ENCODE data around the gene CRY2.
"Not testable (repeated sequence)": the region's sequence is repeated elsewhere in the genome, so short reads cannot be mapped to it uniquely, and the experiment has no call there.

The CRY2 gene

DNA sequence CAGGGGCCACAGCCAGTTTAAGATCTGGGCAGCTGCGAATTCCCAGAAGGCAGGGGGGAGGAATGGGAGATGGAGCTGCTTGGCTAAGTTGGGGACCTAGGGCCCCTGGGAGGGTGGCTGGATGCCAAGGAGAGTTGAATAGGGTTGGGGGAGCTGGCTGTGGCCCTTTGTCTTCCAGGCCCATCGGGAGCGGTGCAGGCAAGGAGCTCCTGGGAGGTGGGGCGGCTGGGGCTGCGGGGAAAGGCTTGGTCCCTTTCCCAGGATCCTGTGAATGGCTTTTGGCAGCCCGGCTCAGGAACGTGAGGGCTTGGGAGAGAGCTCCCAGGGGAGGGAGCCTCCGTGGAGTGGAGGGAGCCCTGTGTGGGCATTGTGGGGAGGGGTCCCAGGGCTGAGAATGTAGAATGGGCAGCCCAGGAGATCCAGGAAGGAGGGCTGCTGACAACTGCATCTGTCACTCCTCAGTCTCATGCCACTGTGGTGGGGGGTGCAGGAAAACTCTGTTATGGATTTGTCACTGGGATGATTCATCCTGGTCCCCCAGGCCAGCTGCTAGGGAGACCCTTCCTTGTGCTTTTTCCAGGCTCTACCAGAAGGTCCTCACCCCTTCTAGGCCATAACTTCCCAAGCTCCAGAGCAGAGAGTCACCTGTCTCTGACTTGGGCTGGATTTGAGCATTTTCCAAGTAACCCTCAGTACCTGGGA lies 53.8 kb downstream of the CRY2 start:
- DNase-seq (ENCODE audit: insufficient read length, low spot score) (no peak), FAIRE-seq (no peak)
- TF ChIP-seq POLR2A (IDR thresholded peaks at IDR 0.05; ENCODE audit: low read depth, low read length) = no peak

DNA sequence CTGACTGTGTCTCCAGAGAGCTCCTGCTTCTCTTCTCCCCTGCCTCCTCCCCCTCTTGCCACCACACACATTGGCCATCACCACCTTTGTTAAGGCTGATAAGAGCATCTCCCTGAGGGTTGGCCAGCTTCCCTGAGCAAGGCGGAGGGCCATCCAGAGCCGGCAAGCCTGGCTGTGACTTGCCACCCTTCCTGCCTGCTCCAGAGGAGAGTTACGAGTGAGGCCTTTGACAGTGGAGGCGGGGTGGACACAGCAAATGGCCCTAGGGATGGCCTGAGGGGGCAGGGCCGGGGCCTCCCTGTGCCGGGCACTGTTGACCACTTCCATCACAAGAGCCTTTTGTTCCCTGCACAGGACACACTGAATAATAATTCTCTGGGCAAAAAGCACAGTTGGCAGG lies 54.4 kb downstream of the CRY2 start:
- no peak for TF ChIP-seq POLR2A (IDR thresholded peaks at IDR 0.05; ENCODE audit: low read depth, low read length)
- FAIRE-seq (no peak), DNase-seq (ENCODE audit: insufficient read length, low spot score) (no peak)

DNA sequence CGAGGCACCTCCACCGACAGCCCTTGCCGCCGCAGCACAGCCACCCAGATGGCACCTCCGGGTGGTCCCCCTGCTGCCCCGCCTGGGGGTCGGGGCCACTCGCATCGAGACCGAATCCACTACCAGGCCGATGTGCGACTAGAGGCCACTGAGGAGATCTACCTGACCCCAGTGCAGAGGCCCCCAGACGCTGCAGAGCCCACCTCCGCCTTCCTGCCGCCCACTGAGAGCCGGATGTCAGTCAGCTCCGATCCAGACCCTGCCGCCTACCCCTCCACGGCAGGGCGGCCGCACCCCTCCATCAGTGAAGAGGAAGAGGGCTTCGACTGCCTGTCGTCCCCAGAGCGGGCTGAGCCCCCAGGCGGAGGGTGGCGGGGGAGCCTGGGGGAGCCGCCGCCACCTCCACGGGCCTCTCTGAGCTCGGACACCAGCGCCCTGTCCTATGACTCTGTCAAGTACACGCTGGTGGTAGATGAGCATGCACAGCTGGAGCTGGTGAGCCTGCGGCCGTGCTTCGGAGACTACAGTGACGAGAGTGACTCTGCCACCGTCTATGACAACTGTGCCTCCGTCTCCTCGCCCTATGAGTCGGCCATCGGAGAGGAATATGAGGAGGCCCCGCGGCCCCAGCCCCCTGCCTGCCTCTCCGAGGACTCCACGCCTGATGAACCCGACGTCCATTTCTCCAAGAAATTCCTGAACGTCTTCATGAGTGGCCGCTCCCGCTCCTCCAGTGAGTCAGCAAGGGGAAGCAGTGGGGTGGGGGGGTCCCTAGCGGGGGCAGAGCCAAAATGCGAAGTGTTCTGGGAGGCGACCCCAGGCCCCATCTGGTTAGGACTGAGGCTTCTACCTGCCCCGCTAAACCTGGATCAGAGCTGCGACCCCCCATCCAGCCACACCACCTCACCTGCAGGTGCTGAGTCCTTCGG lies 55.4 kb downstream of the CRY2 start:
- no peak for DNase-seq (ENCODE audit: insufficient read length, low spot score)
- FAIRE-seq = no peak

DNA sequence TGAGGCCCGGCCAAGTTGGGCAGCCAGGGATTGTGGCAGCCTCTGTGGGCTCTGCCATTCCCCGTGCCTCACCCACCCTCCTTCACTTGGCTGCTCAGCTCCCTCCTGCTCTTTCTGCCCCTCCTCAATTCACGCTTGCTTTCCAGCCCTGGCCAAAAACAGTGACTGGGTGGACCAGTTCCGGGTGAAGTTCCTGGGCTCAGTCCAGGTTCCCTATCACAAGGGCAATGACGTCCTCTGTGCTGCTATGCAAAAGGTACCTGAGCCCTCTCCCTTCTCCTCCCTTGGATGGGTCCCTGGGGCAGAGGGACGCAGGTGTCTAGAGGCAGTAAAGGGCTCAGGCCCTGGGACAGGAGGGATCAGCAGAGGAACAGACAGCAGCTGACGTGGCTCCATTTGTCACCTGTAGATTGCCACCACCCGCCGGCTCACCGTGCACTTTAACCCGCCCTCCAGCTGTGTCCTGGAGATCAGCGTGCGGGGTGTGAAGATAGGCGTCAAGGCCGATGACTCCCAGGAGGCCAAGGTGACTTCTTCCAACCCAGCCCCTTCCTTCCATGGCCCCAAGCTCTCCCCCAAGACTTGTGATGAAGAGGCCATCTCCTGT lies 57.1 kb downstream of the CRY2 start:
- DNase-seq (ENCODE audit: insufficient read length, low spot score) = no peak
- TF ChIP-seq POLR2A (IDR thresholded peaks at IDR 0.05; ENCODE audit: low read depth, low read length) = no peak
- FAIRE-seq = no peak

More for the DNA sequence above, 55.4 kb downstream of the CRY2 start:
- TF ChIP-seq POLR2A (IDR thresholded peaks at IDR 0.05; ENCODE audit: low read depth, low read length) = no peak

DNA sequence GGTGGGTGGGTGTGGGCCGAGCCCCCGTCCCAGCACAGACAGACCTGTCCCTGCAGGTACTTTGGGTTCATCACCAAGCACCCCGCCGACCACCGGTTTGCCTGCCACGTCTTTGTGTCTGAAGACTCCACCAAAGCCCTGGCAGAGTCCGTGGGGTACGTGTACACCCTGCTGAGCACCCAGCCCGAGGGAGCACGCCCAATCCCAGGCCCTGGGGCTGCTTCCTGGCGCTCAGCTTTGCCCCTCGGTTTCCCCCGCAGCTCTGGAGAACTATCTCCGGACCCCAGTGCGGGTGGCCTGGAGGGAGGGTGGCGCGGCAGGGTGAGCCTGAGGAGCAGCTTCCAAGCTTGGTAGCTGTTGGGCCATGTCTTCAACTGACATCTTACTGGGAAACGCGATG lies 57.8 kb downstream of the CRY2 start:
- no peak for TF ChIP-seq POLR2A (IDR thresholded peaks at IDR 0.05; ENCODE audit: low read depth, low read length)
- DNase-seq (ENCODE audit: insufficient read length, low spot score) (no peak), FAIRE-seq (no peak)

DNA sequence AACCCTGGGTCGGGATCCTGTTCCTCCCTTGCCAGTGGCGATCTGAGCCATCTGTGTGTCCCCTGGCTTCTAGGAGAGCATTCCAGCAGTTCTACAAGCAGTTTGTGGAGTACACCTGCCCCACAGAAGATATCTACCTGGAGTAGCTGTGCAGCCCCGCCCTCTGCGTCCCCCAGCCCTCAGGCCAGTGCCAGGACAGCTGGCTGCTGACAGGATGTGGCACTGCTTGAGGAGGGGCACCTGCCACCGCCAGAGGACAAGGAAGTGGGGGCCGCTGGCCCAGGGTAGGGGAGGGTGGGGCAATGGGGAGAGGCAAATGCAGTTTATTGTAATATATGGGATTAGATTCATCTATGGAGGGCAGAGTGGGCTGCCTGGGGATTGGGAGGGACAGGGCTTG lies 58.3 kb downstream of the CRY2 start:
- FAIRE-seq; DNase-seq (ENCODE audit: insufficient read length, low spot score): not testable (repeated sequence)

DNA sequence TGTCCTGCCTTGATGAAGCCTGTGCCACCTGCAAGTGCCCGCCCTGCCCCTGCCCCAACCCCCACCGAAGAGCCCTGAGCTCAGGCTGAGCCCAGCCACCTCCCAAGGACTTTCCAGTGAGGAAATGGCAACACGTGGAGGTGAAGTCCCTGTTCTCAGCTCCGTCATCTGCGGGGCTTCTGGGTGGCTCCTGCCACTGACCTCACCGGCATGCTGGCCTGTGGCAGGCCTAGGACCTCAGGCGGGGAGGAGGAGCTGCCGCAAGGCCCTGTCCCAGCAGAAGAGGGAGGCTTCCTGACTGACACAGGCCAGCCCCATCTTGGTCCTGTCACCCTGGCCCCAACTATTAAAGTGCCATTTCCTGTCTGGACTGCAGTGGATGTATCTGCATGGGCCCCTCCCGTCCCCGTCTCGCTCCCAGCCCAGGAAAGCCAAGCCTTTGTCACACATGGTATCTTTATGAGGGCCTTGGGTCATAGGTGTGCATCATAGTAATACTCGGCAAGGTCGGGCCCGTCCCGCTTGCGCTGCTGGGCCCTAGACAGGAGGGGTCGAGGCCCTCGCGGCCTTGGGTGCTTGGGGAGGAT lies 58.9 kb downstream of the CRY2 start:
- TF ChIP-seq POLR2A (IDR thresholded peaks at IDR 0.05; ENCODE audit: low read depth, low read length) = no peak
- no peak for FAIRE-seq
- DNase-seq (ENCODE audit: insufficient read length, low spot score) = no peak

DNA sequence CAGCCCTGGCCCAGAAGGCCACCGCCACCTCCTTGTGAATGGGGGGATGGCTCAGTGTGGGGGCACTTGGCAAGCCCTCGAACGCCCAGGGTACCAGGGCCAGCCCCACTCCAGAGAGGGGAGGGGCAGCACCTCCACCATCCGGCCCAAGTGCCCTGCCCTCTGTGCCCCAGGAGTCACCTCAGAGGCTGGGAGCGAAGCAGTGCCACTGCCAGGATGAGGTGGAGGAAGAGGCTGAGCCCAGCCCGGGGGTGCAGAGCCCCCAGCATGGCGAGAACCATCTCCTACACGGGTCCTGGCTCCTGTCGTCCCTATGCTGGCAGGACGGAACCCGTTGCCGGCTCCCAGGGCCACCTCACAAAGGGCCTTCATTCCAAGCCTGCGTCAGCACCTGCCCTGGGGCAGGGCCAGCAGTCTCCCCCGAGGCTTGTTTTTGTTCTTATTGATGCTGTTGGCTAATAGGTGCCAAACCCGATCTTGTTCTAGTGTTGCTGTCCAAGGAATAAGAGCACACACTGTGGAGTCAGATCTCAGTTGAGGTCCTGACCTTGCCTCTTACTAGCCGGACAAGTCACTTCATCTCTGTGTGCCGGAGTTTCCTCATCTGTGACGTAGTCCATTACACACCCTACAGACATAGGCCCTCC lies 59.8 kb downstream of the CRY2 start, which contains the start of gene FREY1:
FREY1 (minus strand) TSS at position 307 of the 647 bp plus-strand sequence; CDS start at position 281, 26 bp downstream.
- no peak for FAIRE-seq
- no peak for DNase-seq (ENCODE audit: insufficient read length, low spot score)
- no peak for TF ChIP-seq POLR2A (IDR thresholded peaks at IDR 0.05; ENCODE audit: low read depth, low read length)

DNA sequence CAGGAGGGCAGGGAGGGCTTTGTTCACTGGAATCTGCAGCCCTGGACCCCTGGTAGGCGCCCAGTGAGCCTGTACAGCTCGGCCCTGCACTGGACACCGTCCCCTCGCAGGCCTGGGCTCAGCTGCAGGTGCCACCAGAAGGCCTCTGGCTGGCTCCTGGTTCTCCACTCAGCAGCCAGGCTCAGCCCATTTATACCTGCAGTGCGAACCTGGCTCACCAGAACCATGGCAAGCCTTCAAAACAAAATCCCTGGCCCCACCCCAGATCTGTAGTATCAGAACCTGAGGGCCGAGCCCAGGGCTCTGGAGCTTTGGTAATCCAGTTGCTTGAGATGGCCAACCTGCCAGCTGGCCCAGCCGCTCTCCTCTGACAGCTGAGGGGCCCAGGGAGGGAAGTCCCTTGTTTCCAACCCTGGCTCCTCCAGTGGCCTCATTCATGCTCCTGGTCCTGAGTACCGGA lies 60.7 kb downstream of the CRY2 start:
- TF ChIP-seq POLR2A (IDR thresholded peaks at IDR 0.05; ENCODE audit: low read depth, low read length) = no peak
- no peak for FAIRE-seq
- no peak for DNase-seq (ENCODE audit: insufficient read length, low spot score)

DNA sequence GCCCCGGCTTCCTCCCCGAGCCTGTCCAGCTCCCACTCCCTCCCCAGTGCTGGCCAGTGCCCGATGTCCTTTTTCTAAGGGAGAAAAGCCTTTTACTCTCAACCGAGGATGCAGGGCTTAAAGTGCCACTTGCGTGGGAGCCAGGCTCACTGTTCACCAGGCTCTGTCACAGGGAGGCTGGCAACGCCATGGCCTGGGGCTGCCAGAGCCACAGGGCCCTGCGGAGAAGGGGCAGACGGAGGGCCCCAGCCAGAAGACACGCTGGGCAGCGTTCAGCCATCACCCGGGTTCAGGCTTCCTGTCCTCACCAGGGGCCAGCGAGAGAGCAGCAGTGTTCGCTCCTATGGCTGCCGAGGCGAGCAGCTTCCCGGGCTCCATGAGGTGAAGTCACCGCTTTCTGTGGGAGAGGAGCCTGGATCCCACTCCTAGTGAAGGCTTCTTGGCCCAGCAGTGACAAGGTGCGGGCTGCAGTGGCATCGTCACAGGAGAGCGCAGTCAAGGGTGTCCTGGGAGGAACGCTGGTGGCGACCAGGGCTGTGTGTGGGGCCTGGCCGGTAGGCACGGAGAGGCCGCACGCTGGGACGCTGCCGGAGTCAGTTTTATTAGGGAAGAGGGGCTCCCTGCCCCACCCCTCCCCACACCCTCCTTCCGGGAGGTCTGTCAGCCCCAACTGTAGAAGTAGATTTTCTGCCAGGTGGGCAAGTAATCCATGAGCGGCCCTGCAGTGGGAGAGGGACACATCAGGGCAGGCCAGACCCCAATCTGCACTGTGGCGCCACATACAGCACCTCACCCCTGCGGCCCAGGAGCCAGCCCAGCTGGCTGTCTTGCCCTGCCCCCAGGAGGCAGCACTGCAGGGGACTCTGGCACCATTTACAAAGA lies 62.6 kb downstream of the CRY2 start:
- no peak for FAIRE-seq
- TF ChIP-seq POLR2A (IDR thresholded peaks at IDR 0.05; ENCODE audit: low read depth, low read length) = no peak
- DNase-seq (ENCODE audit: insufficient read length, low spot score) = no peak

DNA sequence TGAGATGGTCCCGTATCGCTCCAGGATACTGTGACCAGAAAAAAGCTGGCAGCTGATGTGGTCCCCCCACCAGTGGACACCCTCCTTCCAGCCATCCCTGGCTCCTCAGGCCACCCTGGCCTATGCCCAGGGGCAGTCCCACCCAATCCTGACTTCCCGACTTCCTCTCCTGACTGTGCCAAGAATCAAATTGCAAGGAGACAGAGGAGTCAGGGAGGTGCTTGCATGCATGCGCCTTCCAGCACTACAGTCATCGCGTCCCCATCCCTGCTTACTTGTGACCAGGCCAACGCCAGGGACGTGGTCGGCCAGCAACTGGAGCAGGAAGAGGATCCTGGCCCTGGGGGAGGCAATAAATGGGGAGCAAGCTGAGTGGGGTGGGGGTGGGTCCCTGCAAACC lies 63.3 kb downstream of the CRY2 start:
- TF ChIP-seq POLR2A (IDR thresholded peaks at IDR 0.05; ENCODE audit: low read depth, low read length) = no peak
- DNase-seq (ENCODE audit: insufficient read length, low spot score) (no peak), FAIRE-seq (no peak)

DNA sequence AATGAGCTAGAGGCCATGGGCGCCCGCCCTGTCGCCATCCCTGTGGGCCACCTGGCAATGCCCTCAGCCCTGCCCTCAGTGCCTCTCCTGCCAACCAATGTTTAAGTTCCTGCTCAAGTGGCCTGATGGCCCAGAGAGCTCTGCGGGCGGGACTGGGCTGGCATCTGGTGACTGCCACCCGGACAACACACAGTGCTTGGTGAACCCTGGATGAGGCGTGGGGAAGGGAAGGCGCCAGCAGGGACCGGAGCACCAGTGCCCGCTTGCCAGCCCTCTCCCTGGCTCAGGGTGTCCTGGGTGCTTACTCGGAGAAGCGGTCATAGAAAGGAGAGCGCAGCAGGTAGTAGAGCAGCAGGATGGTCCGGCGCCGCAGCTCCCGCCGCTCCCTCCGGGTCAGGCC lies 66.2 kb downstream of the CRY2 start:
- FAIRE-seq = no peak
- no peak for TF ChIP-seq POLR2A (IDR thresholded peaks at IDR 0.05; ENCODE audit: low read depth, low read length)
- no peak for DNase-seq (ENCODE audit: insufficient read length, low spot score)
